ENCODE data around the gene OMP.

Gene OMP

GRCh38 chr11:77069336-77069968 is 33.2 kb upstream of the OMP start:
- DNase-seq (ENCODE audit: low read depth), result no peak

GRCh38 chr11:77069969-77070582 is 32.6 kb upstream of the OMP start:
- DNase-seq (ENCODE audit: low read depth), result no peak

- no peak for DNase-seq (ENCODE audit: low read depth)
These were observed 31.6 kb upstream of the OMP start for GRCh38 chr11:77071077-77071476.

- DNase-seq (ENCODE audit: low read depth), result no peak
These were observed 30.7 kb upstream of the OMP start for GRCh38 chr11:77071671-77072605.

- no peak for DNase-seq (ENCODE audit: low read depth)
These were observed 29.8 kb upstream of the OMP start for GRCh38 chr11:77072851-77073327.

- no peak for DNase-seq (ENCODE audit: low read depth)
These were observed 29.2 kb upstream of the OMP start for GRCh38 chr11:77073328-77074001.

- DNase-seq (ENCODE audit: low read depth), result no peak
These were observed 28.4 kb upstream of the OMP start for GRCh38 chr11:77074205-77074604.

GRCh38 chr11:77074626-77075221 is 27.9 kb upstream of the OMP start:
- DNase-seq (ENCODE audit: low read depth), result no peak

GRCh38 chr11:77075425-77075905 is 27.2 kb upstream of the OMP start:
- DNase-seq (ENCODE audit: low read depth), result no peak

- no peak for DNase-seq (ENCODE audit: low read depth)
These were observed 23.0 kb upstream of the OMP start for GRCh38 chr11:77079666-77080065.

- no peak for DNase-seq (ENCODE audit: low read depth)
These were observed 21.9 kb upstream of the OMP start for GRCh38 chr11:77080643-77081210.

GRCh38 chr11:77081381-77081851 is 21.2 kb upstream of the OMP start:
- no peak for DNase-seq (ENCODE audit: low read depth)

GRCh38 chr11:77081976-77082836 is 20.4 kb upstream of the OMP start:
- no peak for DNase-seq (ENCODE audit: low read depth)

GRCh38 chr11:77082838-77083565 is 19.6 kb upstream of the OMP start:
- no peak for DNase-seq (ENCODE audit: low read depth)

GRCh38 chr11:77083566-77084245 is 18.9 kb upstream of the OMP start:
- DNase-seq (ENCODE audit: low read depth), result no peak

GRCh38 chr11:77084581-77085191 is 18.0 kb upstream of the OMP start:
- DNase-seq (ENCODE audit: low read depth), result no peak

GRCh38 chr11:77085652-77086051 is 17.0 kb upstream of the OMP start:
- DNase-seq (ENCODE audit: low read depth), result no peak
